Measurements from ENCODE around the gene DHRSX.
"Not testable (repeated sequence)": the region's sequence is repeated elsewhere in the genome, so short reads cannot be mapped to it uniquely, and the experiment has no call there.

Gene DHRSX

DNA sequence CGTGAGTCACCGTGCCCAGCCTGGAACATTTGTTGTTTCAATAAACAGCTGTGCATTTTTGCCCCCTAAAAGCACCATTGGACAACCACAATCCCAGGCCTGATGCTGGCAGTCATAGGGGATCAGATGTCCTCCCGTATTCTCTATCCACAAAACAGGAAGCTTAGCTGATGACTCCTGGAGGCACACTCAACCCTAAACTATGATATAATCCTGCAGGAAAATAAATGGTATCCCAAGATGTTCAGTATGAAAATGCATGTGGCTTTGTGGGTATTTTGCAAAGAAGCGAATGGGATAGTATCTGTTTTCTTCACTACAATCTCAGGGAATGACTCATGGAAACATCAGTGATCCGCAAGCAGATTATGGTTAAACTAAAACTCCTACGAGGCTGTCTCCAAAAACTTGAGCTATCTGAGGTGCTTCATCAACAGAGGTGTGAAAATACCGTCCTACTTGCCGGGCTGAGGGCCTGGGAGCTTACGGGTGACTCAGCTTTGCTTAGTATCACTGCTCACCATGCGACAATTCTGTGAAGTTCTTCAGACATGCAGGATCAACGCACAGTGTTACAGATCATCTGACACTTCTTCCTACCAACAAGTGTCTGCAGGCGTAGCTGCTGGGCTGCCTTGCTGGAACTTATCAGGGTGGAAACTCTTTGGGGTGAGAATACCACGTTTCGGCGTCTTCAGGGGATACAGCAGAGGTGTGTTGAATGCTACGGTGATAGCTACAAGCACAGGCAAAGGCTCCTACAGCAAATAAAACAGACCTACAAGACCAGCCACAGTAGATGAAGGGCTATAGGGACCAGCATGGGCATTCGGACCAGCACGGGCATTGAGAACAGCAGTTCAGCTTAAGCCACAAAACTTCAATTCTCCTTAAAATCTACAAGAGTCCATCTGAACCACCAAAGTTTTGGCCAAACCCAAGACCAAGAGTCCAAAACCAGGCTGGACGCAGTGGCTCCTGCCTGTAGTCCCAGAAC, 148.5 kb downstream of the DHRSX start:
- DNase-seq (ENCODE audit: low read depth in 2 of 2) = no peak

- DNase-seq (ENCODE audit: low read depth in 2 of 2) = no peak
Observed at GRCh38 chrX:2351321-2351720, 149.5 kb downstream of the DHRSX start.

- DNase-seq (ENCODE audit: low read depth in 2 of 2) = not testable (repeated sequence)
Observed at GRCh38 chrX:2350703-2351102, 150.1 kb downstream of the DHRSX start.

DNA sequence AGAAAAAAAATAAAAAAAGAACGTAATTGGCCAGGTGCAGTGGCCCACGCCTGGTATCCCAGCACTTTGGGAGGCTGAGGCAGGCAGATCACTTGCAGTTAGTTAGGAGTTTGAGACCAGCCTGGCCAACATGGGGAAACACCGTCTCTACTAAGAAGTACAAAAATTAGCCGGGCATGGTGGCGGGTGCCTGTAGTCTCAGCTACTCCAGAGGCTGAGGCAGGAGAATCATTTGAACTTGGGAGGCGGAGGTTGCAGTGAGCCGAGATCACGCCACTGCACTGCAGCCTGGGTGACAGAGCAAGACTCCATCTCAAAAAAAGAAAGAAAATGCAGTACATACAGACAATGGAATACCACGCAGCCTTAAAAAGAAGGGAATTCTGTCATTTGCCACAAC, 150.7 kb downstream of the DHRSX start:
- not testable (repeated sequence) for DNase-seq (ENCODE audit: low read depth in 2 of 2)

DNA sequence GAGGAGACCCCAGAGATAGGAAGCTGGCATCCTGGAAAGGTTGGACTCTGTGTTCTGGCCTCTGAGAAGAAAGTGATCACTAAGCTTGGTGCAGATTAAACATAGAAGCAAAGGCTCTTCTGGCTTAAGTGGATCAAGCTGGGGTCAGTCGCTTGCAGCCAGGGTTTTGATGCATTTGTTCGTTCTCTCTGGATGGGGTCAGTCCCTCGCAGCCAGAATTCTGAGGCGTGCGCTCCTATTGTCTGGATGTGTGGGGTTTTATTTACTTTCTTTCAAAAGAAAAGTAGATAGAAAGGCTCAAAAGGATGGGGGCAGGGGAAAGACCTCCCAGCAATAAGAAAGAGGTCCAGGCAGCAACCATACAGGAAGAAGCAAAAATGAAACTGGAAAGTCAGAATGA, 152.6 kb downstream of the DHRSX start:
- DNase-seq (ENCODE audit: low read depth in 2 of 2) = no peak

DNA sequence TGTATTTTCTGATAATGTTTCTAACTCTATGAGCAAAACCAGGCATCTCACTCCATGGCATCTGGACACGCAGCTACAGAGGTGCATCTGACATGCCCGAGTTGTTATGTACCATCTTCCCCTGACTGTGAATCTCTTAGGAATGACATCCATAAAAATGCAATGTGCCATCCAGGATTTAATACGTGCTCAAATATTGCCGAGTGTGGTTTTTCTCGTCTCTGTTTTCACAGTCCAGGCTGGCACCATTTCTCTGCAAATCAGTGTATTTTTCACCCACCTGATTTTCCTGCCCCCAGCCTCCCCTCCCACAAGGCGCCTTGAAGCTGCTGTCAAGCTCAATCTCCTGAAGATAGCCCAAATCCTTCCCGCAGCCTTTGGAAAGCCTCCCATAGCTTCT, 154.6 kb downstream of the DHRSX start:
- DNase-seq (ENCODE audit: low read depth in 2 of 2) = no peak

DNA sequence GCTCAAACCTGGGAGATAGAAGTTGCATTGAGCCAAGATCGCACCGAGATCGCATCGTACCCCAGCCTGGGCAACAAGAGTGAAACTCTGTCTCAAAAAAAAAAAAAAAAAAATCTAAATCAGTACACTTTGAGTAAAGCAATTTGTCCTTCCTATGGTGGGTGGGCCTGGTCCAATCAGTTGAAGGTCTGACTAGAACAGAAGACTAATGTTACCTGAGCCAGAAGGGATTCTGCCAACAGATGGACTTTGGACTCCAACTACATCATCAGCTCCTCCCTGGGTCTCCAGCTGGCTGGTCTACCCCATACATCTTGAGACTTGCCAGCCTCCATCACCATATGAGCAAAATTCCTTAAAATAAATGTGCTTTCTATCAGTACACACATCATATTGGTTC, 155.2 kb downstream of the DHRSX start:
- DNase-seq (ENCODE audit: low read depth in 2 of 2) = no peak

DNA sequence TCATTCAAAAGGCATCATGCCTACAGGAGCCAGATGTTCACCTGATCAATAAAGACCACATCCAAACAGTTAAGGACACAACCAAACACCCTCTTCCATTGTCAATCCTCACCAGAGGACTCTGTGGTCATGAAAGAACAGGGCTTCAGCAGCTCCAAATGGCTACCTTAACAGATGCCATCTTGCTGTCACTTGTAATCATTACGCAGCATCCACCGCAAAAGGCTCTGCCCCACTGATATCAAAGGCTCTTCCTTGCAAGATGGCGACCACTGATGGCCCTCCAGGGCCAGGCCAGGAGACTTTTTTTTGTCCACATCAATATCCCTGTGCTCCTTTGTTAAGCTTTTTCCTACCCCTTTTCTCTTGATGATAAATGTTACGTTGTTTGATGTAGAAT, 157.4 kb downstream of the DHRSX start:
- no peak for DNase-seq (ENCODE audit: low read depth in 2 of 2)

DNA sequence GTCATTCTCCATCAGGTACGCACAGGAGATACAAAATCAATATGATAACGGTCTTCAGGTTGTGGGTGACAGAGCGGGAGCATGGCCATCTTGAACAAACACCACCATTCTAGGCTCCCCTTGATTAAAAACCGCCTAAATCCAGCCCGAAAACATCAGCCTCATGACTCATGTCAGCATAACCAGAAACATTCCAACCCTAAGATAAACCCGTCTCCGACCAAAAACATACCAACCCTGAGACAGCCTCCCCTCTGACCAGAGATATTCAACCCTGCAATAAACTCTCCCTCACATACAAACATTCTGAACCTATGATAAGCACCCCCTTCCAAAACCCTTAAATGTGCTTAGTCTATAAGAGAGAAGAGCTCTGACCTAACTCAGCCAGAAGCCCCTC, 157.9 kb downstream of the DHRSX start:
- DNase-seq (ENCODE audit: low read depth in 2 of 2) = no peak

DNA sequence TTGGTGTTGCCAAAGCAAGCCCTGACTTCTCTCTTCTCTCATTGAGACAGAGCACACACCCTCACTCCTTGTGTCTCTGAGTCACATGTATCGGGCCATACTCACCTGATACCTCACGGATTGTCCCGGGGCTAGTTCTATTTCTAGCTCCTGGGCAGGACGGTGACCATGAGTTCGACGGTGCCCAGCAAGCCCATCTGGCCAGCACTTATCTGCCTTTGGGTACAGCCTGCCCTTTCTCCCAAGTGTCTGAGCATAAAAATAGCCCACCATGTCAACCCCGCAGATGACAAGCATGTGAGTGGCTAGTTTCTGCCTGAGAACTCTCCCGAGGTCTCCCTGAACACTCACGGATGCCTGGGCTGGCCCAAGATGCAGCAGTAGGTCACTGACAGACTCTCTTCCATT, 158.5 kb downstream of the DHRSX start:
- no peak for DNase-seq (ENCODE audit: low read depth in 2 of 2)

- no peak for DNase-seq (ENCODE audit: low read depth in 2 of 2)
Observed at GRCh38 chrX:2340991-2341390, 159.8 kb downstream of the DHRSX start.

GRCh38 chrX:2336181-2336580, 164.6 kb downstream of the DHRSX start:
- DNase-seq (ENCODE audit: low read depth in 2 of 2) = no peak

GRCh38 chrX:2334237-2334636, 166.5 kb downstream of the DHRSX start:
- no peak for DNase-seq (ENCODE audit: low read depth in 2 of 2)

DNA sequence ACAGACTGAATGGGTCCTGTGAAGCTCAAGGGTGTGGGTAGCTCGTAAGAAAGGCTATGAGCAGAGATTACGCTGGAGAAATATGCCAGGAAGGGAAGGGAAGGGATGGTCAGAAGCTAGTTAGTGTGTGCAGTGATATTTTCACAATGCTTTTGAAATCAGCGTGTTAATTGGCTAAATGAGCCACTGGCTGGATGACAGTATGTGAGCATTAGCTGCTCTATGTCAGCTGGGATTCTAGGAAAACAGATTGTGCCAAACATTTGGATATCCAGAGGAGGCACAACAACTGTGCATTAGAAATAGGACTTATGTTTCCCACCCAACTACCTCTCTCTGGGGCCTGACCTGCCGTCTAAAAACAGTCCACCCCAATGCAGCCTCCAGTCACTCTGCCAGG, 168.5 kb downstream of the DHRSX start:
- DNase-seq (ENCODE audit: low read depth in 2 of 2) = no peak

- no peak for DNase-seq (ENCODE audit: low read depth in 2 of 2)
Observed at GRCh38 chrX:2330910-2331309, 169.9 kb downstream of the DHRSX start.

DNA sequence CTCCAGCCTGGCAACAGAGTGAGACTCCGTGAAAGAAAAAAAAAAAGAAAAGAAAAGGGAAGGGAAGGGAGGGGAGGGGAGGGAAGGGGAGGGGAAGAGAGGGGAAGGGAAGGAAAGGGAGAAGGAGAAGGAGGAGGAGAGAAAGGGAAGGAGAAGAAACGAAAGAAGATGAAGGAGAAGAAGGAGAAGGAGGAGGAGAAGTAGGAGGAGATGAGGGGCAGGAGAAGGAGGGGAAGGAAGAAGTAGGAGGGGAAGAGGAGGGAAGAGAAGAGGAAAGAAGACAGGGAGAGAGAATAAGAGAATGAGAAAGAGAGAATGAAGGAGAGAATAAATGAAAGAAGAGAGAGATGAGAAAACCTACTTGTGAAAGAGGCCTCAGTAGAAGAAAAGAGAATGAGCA, 170.3 kb downstream of the DHRSX start:
- DNase-seq (ENCODE audit: low read depth in 2 of 2) = no peak

DNA sequence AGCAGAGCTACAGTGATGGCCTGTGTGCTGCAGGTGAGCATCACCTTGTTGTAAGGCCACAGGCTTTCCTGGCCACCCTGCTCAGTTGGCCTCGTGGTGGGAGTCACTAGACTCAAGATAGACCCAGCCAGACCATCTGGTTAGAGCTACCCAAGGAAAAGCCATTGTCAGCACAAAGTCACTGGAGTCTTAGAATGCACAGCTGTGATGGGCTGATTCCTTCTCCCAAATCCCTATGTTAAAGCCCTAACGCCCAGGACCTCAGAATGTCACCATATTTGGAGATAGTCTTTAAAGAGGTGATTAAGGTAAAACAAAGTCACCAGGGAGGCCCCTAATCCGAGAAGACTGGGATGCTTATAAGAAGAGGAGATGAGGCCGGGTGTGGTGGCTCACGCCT, 173.4 kb downstream of the DHRSX start:
- no peak for DNase-seq (ENCODE audit: low read depth in 2 of 2)

DNA sequence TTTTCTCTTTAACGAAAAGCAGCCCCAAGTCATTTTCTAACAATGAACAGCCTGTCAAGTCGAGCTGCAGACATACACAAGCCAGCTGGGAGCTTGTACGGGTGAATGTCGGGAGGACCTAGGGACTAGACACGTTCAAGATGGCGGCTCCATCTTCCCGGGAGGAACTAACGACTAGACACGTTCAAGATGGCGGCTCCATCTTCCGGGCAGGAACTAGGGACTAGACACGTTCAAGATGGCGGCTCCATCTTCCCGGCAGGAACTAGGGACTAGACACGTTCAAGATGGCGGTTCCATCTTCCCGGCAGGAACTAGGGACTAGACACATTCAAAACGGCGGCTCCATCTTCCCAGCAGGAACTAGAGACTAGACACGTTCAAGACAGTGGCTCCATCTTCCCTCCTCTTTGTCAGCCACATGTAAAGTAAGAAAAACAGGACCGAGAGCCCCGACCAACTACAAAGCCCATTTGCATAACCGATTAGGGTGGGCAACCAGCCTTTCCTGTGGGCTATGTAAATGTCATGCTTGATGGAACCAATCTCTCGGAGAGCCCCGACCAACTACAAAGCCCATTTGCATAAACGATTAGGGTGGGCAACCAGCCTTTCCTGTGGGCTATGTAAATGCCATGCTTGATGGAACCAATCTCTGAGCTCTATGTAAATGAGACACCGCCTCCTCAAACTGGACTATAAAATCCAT, 175.5 kb downstream of the DHRSX start:
- DNase-seq (ENCODE audit: low read depth in 2 of 2) = no peak

GRCh38 chrX:2324151-2324550, 176.6 kb downstream of the DHRSX start:
- DNase-seq (ENCODE audit: low read depth in 2 of 2) = no peak

DNA sequence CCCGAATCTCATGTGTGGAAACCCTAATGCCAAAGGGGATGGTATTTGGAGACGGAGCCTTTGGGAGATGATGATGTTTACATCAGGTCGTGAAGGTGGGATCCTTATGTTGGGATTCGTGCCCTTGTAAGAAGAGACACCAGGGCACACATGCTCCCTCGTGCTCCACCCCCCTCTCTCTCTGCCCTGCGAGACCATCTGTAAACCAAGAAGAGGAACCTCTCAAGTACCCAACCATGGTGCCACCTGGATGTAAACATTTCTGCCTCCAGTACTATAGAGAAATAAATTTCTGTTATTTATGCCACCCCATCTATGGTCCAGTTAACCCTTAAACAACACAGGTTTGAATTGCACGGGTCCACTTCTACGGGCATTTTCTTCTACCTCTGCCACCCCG, 179.4 kb downstream of the DHRSX start:
- no peak for DNase-seq (ENCODE audit: low read depth in 2 of 2)

GRCh38 chrX:2320580-2321327, 180.0 kb downstream of the DHRSX start:
- DNase-seq (ENCODE audit: low read depth in 2 of 2) = no peak

GRCh38 chrX:2320089-2320488, 180.7 kb downstream of the DHRSX start:
- DNase-seq (ENCODE audit: low read depth in 2 of 2) = no peak
